Heart left ventricle (tissue), 16 donors: ENCODE results near the gene FBXO42. TPM values are rescaled to one million over a fixed set of nuclear protein-coding genes. Genes with fewer than 3 reads are reported as not detected.
A peak's percentile ranks its signal among the peaks of the same experiment; 100 is the strongest.

Experiments used
- ATAC-seq, 4 donors: fragments of 200-7000 bp; cut with Tn5 transposase; one replicate each; pipeline ENCODE4 v1.9.1; 2020 to 2022; ENCODE audit warnings: moderate library complexity in 4 of 4, mild to moderate bottlenecking in 3 of 4, moderate number of reproducible peaks in 1 of 4
- DNase-seq, 5 donors: peaks; one replicate each; pipeline ENCODE4 v3.0.0-alpha.2; 2020
- H3K27ac ChIP-seq, 12 donors: fragments of 200-600 bp; sonication (generic) in 4 of 12; one replicate each; pipeline versions ENCODE4 v1.5.0 to v1.8.0; 2016 to 2022; ENCODE audit warnings: mild to moderate bottlenecking in 2 of 12
- H3K27me3 ChIP-seq, 9 donors: fragments of 200-600 bp; sonication (generic) in 2 of 9; one replicate each; pipeline versions ENCODE4 v1.5.1 to v1.8.0; 2016 to 2022; ENCODE audit warnings: mild to moderate bottlenecking in 3 of 9
- H3K36me3 ChIP-seq, 9 donors: fragments of 200-600 bp; sonication (generic) in 2 of 9; one replicate each; pipeline versions ENCODE4 v1.5.0 to v1.8.0; 2018 to 2022; ENCODE audit warnings: mild to moderate bottlenecking in 2 of 9
- H3K4me1 ChIP-seq, 12 donors: fragments of 200-600 bp; sonication (generic) in 4 of 12; one replicate each; pipeline versions ENCODE4 v1.5.0 to v1.8.0; 2016 to 2022; ENCODE audit warnings: mild to moderate bottlenecking in 3 of 12
- H3K4me3 ChIP-seq, 12 donors: fragments of 200-600 bp; sonication (generic) in 4 of 12; one replicate each; pipeline versions ENCODE4 v1.5.0 to v1.8.0; 2017 to 2022; ENCODE audit warnings: mild to moderate bottlenecking in 9 of 12, moderate library complexity in 4 of 12
- H3K9me3 ChIP-seq, 12 donors: fragments of 200-600 bp; sonication (generic) in 4 of 12; one replicate each; pipeline versions ENCODE4 v1.5.0 to v1.8.0; 2016 to 2022; ENCODE audit warnings: mild to moderate bottlenecking in 1 of 12
- POLR2A ChIP-seq, 2 donors: fragments of 450-650 bp; IDR thresholded peaks; one replicate each; pipeline ENCODE4 v1.6.1; 2017; ENCODE audit warnings: antibody characterized with exemption in 2 of 2, mild to moderate bottlenecking in 2 of 2, moderate library complexity in 2 of 2
- WGBS, 4 donors: extraction: QIAGEN DNeasy Blood & Tissue Kit in 2 of 4; methylation state at CpG; one replicate each; pipeline versions ENCODE4 v1.1.5 to v1.1.7; 2013 to 2018; 5-methylcytosine and 5-hydroxymethylcytosine counted together
- intact Hi-C, 10 donors: fragments of 100-400 bp; cut with DNase I; formaldehyde crosslinking; loops; one replicate each; pipeline versions ENCODE4 v1.11.1 to v1.14.2; 2022
- polyA plus RNA-seq, 2 donors: library from polyadenylated mRNA; stranded (reverse); fragments of 200-250 nt; gene quantifications; one replicate each; pipeline ENCODE4 v1.2.3, GENCODE V29; 2013
- total RNA-seq, 9 donors: library from RNA; depleted of rRNA in 2 of 9; stranded (reverse); fragments of >200 nt in 2 of 9; fragmentation: NEBNext Ultra II Directional in 3 of 9; extraction: Animal tissue kit (Norgen Biotek cat#: 25700) in 3 of 9; gene quantifications; one replicate each; pipeline versions ENCODE4 v1.1.0 to v1.2.4, GENCODE V29; 2016 to 2023
- TF ChIP-seq, protein P1 (sequence below), 12 donors: fragments of 200-600 bp; sonication (generic) in 4 of 12; IDR thresholded peaks; one replicate each; pipeline versions ENCODE4 v1.5.0 to v1.8.0; 2018 to 2022; ENCODE audit warnings: antibody characterized with exemption in 12 of 12, mild to moderate bottlenecking in 5 of 12
- donor health status: ischemic (EF 13 %, LVEDD 7.1; RV severe dilation, severe dysfunction).
- donor health status: healthy with polysubstance abuse.
- donor health status: DM: no; HTN: yes; CAD: no.
- donor health status: DM: no; HTN: no; CAD: no.
- donor health status: ischemic (EF 25% LVEDD 6.9; RV normal size, moderate dysfunction).
- donor health status: ischemic (EF 25% LVEDD 5.7; RV mildly dilated, moderate dysfunction).
- donor health status: healthy.
- donor health status: DM: yes; HTN: yes; CAD: no.
- donor health status: ischemic (EF 35%, LVEDD 5.7; RV mildly dilated, moderate dysfunction).
- donor health status: nonischemic (EF 11% LVEDD 7.7; RV severe dilation, severe dysfunction).
- donor health status: DM: yes; HTN: yes; CAD: no.
- donor health status: PGD.
- donor health status: ischemic (EF 29% LVEDD 5.4; RV normal size, mild dysfunction).
- donor health status: nonischemic (EF 23%, LVEDD 6.1; RV moderate dilation, normal function).

The FBXO42 gene
- total and polyA plus RNA-seq, 11 donors, result 11.0 to 44.4 (median 20.1) TPM

GRCh38 chr1:16230744-16231143 is 121.5 kb downstream of the FBXO42 start:
- 87 to 90% (median 88%) methylated on average over 12 to 13 of the region's 13 CpGs for WGBS, 4 donors
- H3K36me3 ChIP-seq, result peaks cover 0 to 14% (median 0%) of the 10 kb centered on the region in 9 donors
- no peak for TF ChIP-seq POLR2A (IDR thresholded peaks at IDR 0.05)
- TF ChIP-seq, protein P1, sequence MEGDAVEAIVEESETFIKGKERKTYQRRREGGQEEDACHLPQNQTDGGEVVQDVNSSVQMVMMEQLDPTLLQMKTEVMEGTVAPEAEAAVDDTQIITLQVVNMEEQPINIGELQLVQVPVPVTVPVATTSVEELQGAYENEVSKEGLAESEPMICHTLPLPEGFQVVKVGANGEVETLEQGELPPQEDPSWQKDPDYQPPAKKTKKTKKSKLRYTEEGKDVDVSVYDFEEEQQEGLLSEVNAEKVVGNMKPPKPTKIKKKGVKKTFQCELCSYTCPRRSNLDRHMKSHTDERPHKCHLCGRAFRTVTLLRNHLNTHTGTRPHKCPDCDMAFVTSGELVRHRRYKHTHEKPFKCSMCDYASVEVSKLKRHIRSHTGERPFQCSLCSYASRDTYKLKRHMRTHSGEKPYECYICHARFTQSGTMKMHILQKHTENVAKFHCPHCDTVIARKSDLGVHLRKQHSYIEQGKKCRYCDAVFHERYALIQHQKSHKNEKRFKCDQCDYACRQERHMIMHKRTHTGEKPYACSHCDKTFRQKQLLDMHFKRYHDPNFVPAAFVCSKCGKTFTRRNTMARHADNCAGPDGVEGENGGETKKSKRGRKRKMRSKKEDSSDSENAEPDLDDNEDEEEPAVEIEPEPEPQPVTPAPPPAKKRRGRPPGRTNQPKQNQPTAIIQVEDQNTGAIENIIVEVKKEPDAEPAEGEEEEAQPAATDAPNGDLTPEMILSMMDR (IDR thresholded peaks at IDR 0.05), result no peak
- DNase-seq (no peak), ATAC-seq (no peak)
- no peak overlapping the region for H3K4me3 ChIP-seq
- H3K4me1 ChIP-seq, result peaks cover 0 to 18% (median 1%) of the 10 kb centered on the region in 12 donors
- H3K27me3 ChIP-seq, result peaks cover 0 to 31% (median 13%) of the 10 kb centered on the region in 9 donors
- no peak overlapping the region for H3K27ac ChIP-seq
- peaks cover 0 to 4% (median 0%) of the 10 kb centered on the region in 12 donors for H3K9me3 ChIP-seq
- intact Hi-C loops, result no loop called here

DNA sequence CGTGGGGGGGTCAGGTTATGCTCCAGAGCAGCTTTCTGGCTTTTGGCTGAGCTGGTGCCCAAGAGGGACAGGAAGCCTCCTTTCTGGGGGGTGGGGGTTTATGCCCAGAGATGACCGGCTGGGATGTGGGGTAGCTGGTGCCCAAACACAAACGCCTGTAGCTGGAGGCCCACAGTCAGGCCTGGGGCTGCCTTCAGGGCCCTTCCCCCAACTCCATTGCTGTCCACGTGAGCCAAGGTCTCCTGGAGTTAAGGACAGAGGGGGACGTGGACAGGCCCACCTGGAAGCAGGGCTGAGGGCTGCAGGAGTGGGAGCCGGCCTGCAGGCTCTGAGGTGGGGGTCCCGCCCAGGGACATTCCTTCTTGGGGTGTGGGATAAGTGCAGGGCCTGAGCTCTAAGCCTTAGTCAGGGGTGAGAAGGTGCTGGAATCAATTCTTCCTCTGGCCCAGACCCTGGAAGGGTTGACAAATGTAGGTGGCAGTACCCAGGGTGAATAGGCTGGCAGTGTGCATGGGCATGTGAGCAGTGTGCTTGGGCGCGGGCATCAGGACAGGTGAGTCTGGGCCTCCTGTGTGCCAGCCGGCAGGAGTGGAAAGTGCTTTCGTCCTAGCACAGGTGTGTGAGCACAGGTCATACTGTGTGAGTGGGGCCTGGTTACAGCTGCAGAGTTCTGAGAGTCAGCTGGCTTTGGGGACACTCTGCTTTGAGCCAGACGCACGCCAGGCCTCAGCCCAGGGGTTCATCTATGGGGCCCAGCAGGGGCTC is 122.1 kb downstream of the FBXO42 start:
- H3K9me3 ChIP-seq, result peaks cover 0 to 4% (median 0%) of the 10 kb centered on the region in 12 donors
- H3K27me3 ChIP-seq, result peaks cover 0 to 31% (median 13%) of the 10 kb centered on the region in 9 donors
- no peak for DNase-seq
- peaks cover 0 to 16% (median 0%) of the 10 kb centered on the region in 12 donors for H3K4me1 ChIP-seq
- H3K27ac ChIP-seq, result no peak overlapping the region
- no peak for TF ChIP-seq POLR2A (IDR thresholded peaks at IDR 0.05)
- TF ChIP-seq, protein P1 (IDR thresholded peaks at IDR 0.05), result no peak
- H3K4me3 ChIP-seq, result no peak overlapping the region
- no peak for ATAC-seq
- intact Hi-C loops, result no loop called here
- WGBS, 4 donors, result 85 to 88% (median 88%) methylated on average over 11 to 13 of the region's 13 CpGs
- peaks cover 0 to 14% (median 0%) of the 10 kb centered on the region in 9 donors for H3K36me3 ChIP-seq

DNA sequence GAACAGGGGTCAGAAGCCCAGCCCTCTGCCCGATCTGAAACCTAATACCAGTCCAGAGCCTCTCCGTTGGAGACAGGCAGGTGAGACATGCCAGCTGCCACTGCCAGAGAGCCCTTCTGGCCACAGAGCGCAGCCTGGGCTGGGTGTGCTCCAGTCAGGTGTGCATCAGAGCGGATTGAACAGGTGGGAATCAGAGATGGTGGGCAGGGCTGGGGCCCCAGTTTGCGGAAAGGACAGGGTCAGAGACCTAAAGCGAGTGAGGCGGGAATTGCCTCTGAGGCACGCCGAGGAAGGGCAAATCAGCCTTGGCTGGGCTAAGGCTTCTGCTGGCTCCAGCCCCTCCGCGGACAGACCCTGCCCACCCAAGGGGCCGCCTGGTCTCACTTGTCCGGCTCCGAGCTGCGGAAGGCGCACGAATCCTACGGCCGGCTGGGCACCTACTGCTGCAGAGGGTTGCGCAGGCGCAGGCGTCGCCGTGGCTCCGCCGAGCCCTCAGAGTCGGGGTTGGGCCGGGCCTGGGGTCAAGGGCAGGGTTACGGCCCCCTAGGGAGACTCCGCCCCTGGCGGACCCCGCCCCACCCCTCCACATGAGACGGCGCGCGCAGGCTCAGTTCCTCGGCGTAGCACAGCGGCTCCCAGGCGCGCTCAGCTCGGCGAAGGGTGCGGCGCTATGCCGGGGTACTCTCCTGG is 125.6 kb downstream of the FBXO42 start:
- Histone ChIP-seq H3K4me1 (peaks cover 0 to 16% (median 0%) of the 10 kb centered on the region in 12 donors), H3K9me3 (peaks cover 0 to 4% (median 0%) of the 10 kb centered on the region in 12 donors), H3K27ac (peak overlapping the region in 1 of 12 donors; percentile 6), H3K27me3 (peaks cover 0 to 31% (median 13%) of the 10 kb centered on the region in 9 donors), H3K4me3 (peak overlapping the region; percentile 7 to 45 (median 36)), H3K36me3 (peaks cover 0 to 4% (median 0%) of the 10 kb centered on the region in 9 donors)
- TF ChIP-seq POLR2A (IDR thresholded peaks at IDR 0.05), result no peak
- TF ChIP-seq, protein P1 (IDR thresholded peaks at IDR 0.05), result no peak
- 12 to 26% (median 15%) methylated on average over 18 to 46 of the region's 46 CpGs for WGBS, 4 donors
- ATAC-seq, result peak; percentile 70 to 88 (median 84)
- intact Hi-C loops, result no loop called here
- peak; percentile 40 to 87 (median 72) for DNase-seq

DNA sequence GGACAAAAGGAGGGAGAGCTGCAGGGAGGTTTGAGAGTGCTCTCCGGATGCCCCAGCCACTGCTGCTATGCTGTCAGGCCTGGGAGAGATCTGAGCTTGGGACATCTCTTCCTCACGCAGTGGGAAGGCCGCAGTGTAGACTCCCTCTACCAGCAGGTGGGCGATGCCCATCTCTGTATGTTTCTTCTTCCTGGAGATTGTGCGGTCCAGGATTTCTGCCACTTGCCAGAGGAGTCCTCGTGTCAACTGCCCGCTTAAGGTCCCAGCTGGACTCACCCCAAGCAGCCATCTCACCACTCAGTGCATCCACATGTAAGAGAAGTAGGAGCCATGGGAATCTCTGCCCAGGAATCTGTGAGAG is 126.2 kb downstream of the FBXO42 start:
- Histone ChIP-seq H3K4me1 (peaks cover 0 to 16% (median 0%) of the 10 kb centered on the region in 12 donors), H3K4me3 (peak overlapping the region in 3 of 12 donors; percentile 25 to 38 (median 36)), H3K27ac (no peak overlapping the region), H3K9me3 (peaks cover 0 to 4% (median 0%) of the 10 kb centered on the region in 12 donors), H3K36me3 (no peaks in the 10 kb centered on the region), H3K27me3 (peaks cover 0 to 31% (median 13%) of the 10 kb centered on the region in 9 donors)
- 91 to 94% (median 92%) methylated on average over 7 of the region's 7 CpGs for WGBS, 4 donors
- ATAC-seq (peak in 1 of 4 donors; percentile 5), DNase-seq (peak in 1 of 5 donors; percentile 22)
- TF ChIP-seq, protein P1 (IDR thresholded peaks at IDR 0.05), result no peak
- no peak for TF ChIP-seq POLR2A (IDR thresholded peaks at IDR 0.05)
- intact Hi-C loops, result no loop called here
